HG03460 (cell line): ENCODE data around the gene BCAT1.
"Not testable (repeated sequence)": the region's sequence is repeated elsewhere in the genome, so short reads cannot be mapped to it uniquely, and the experiment has no call there.

ENCODE experiments used
- ATAC-seq: cut with Tn5 transposase; IDR thresholded peaks from one replicate; pipeline ENCODE4 v1.9.1; 2021; ENCODE audit not compliant: unreplicated experiment

BCAT1 gene

GRCh38 chr12:24960222-24960855, 11.4 kb upstream of the BCAT1 start:
- peak; percentile 83 for ATAC-seq

- ATAC-seq: not testable (repeated sequence)
Measured at GRCh38 chr12:24956351-24956750, 7.5 kb upstream of the BCAT1 start.

GRCh38 chr12:24955853-24956252, 7.0 kb upstream of the BCAT1 start:
- ATAC-seq: no peak

- ATAC-seq: no peak
Measured at GRCh38 chr12:24955389-24955788, 6.5 kb upstream of the BCAT1 start.

- no peak for ATAC-seq
Measured at GRCh38 chr12:24954261-24954660, 5.4 kb upstream of the BCAT1 start.

GRCh38 chr12:24952389-24952788, 3.5 kb upstream of the BCAT1 start:
- ATAC-seq: no peak

- ATAC-seq: peak; percentile 37
Measured at GRCh38 chr12:24950231-24950834, 1.4 kb upstream of the BCAT1 start.

- peak; percentile 26 for ATAC-seq
Measured at GRCh38 chr12:24948420-24948756, 513 bp downstream of the BCAT1 start.

- no peak for ATAC-seq
Measured at GRCh38 chr12:24947541-24948419, 1.1 kb downstream of the BCAT1 start.

GRCh38 chr12:24945845-24946244, 3.1 kb downstream of the BCAT1 start:
- ATAC-seq: no peak

- ATAC-seq: no peak
Measured at GRCh38 chr12:24945039-24945438, 3.9 kb downstream of the BCAT1 start.

GRCh38 chr12:24944601-24944975, 4.3 kb downstream of the BCAT1 start:
- ATAC-seq: no peak

GRCh38 chr12:24943947-24944600, 4.8 kb downstream of the BCAT1 start:
- ATAC-seq: no peak

GRCh38 chr12:24940157-24940556, 8.7 kb downstream of the BCAT1 start:
- no peak for ATAC-seq

- not testable (repeated sequence) for ATAC-seq
Measured at GRCh38 chr12:24939551-24939950, 9.3 kb downstream of the BCAT1 start.

- no peak for ATAC-seq
Measured at GRCh38 chr12:24938341-24938740, 10.6 kb downstream of the BCAT1 start.

- ATAC-seq: no peak
Measured at GRCh38 chr12:24937553-24938244, 11.2 kb downstream of the BCAT1 start.

- ATAC-seq: no peak
Measured at GRCh38 chr12:24933694-24934407, 15.1 kb downstream of the BCAT1 start.

- peak; percentile 97 for ATAC-seq
Measured at GRCh38 chr12:24931666-24932405, 17.1 kb downstream of the BCAT1 start.

- ATAC-seq: no peak
Measured at GRCh38 chr12:24929953-24930352, 18.9 kb downstream of the BCAT1 start.
